Cardiac muscle cell (in vitro differentiated cells and primary cell): ENCODE results near the gene UBE2L6. TPM values are rescaled to one million over a fixed set of nuclear protein-coding genes. Genes with fewer than 3 reads are reported as not detected.

Experiments used
- DNase-seq, 2 donors: peaks; one replicate each; pipeline versions ENCODE4 v3.0.0 to v3.0.0-alpha.2; 2010 to 2017; ENCODE audit warnings: low read depth in 1 of 2, low spot score in 1 of 2
- H3K27ac ChIP-seq: fragments of 200-600 bp; sonication (generic); 2 replicates; pipeline ENCODE4 v1.5.1; 2016
- H3K27me3 ChIP-seq: fragments of 200-600 bp; sonication (generic); 2 replicates; pipeline ENCODE4 v1.6.0; 2016; ENCODE audit warnings: control low read depth
- H3K36me3 ChIP-seq: fragments of 200-600 bp; sonication (generic); 2 replicates; pipeline ENCODE4 v1.5.1; 2016; ENCODE audit warnings: control low read depth
- H3K4me1 ChIP-seq: fragments of 200-600 bp; sonication (generic); 2 replicates; pipeline ENCODE4 v1.8.1; 2017; ENCODE audit warnings: low read depth, mild to moderate bottlenecking, mixed run types
- H3K4me3 ChIP-seq: fragments of 200-600 bp; sonication (generic); 2 replicates; pipeline ENCODE4 v1.5.1; 2016; ENCODE audit warnings: mild to moderate bottlenecking
- H3K9me3 ChIP-seq: fragments of 200-600 bp; sonication (generic); 2 replicates; pipeline ENCODE4 v1.5.1; 2017; ENCODE audit warnings: low read depth, mild to moderate bottlenecking, control low read depth
- polyA plus RNA-seq: library from polyadenylated mRNA; unstranded; fragments of >200 nt; fragmentation: Nextera tagmentation; extraction: Ambion mirVana; gene quantifications from 2 replicates; pipeline ENCODE4 v1.2.1, GENCODE V29; 2016
- total RNA-seq: library from RNA; depleted of rRNA; stranded (reverse); fragments of >200 nt; gene quantifications from 2 replicates; pipeline ENCODE4 v1.2.3, GENCODE V29; 2016
- TF ChIP-seq, protein P1 (sequence below): IDR thresholded peaks from 2 replicates; pipeline ENCODE4 v1.5.1; 2012; ENCODE audit warnings: low read depth, mild to moderate bottlenecking, low read length

Gene UBE2L6
- total and polyA plus RNA-seq, 2 experiments from 2014 or later, result 129 to 158 TPM

GRCh38 chr11:57546869-57547475, 20.5 kb downstream of the UBE2L6 start:
- Histone ChIP-seq H3K4me3 (no peak overlapping the region), H3K27me3 (no peaks in the 10 kb centered on the region), H3K9me3 (no peaks in the 10 kb centered on the region), H3K4me1 (no peaks in the 10 kb centered on the region), H3K27ac (peak overlapping the region; percentile 15), H3K36me3 (peaks cover 6% of the 10 kb centered on the region)
- TF ChIP-seq, protein P1, sequence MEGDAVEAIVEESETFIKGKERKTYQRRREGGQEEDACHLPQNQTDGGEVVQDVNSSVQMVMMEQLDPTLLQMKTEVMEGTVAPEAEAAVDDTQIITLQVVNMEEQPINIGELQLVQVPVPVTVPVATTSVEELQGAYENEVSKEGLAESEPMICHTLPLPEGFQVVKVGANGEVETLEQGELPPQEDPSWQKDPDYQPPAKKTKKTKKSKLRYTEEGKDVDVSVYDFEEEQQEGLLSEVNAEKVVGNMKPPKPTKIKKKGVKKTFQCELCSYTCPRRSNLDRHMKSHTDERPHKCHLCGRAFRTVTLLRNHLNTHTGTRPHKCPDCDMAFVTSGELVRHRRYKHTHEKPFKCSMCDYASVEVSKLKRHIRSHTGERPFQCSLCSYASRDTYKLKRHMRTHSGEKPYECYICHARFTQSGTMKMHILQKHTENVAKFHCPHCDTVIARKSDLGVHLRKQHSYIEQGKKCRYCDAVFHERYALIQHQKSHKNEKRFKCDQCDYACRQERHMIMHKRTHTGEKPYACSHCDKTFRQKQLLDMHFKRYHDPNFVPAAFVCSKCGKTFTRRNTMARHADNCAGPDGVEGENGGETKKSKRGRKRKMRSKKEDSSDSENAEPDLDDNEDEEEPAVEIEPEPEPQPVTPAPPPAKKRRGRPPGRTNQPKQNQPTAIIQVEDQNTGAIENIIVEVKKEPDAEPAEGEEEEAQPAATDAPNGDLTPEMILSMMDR, result peak; percentile 19
- peak in 1 of 2 donors; percentile 42 for DNase-seq

GRCh38 chr11:57546451-57546850, 21.0 kb downstream of the UBE2L6 start:
- no peak for DNase-seq
- H3K36me3 ChIP-seq, result peaks cover 2% of the 10 kb centered on the region
- no peaks in the 10 kb centered on the region for H3K4me1 ChIP-seq
- H3K4me3 ChIP-seq, result no peak overlapping the region
- TF ChIP-seq, protein P1, result no peak
- H3K27ac ChIP-seq, result no peak overlapping the region
- H3K9me3 ChIP-seq, result no peaks in the 10 kb centered on the region
- H3K27me3 ChIP-seq, result no peaks in the 10 kb centered on the region

- Histone ChIP-seq H3K36me3 (peaks cover 2% of the 10 kb centered on the region), H3K27ac (no peak overlapping the region), H3K4me1 (no peaks in the 10 kb centered on the region), H3K9me3 (no peaks in the 10 kb centered on the region), H3K4me3 (no peak overlapping the region), H3K27me3 (no peaks in the 10 kb centered on the region)
- DNase-seq, result no peak
- TF ChIP-seq, protein P1, result no peak
Observed at GRCh38 chr11:57545883-57546282, 21.6 kb downstream of the UBE2L6 start.

GRCh38 chr11:57544566-57544965, 22.9 kb downstream of the UBE2L6 start:
- H3K4me3 ChIP-seq, result no peak overlapping the region
- no peak overlapping the region for H3K27ac ChIP-seq
- TF ChIP-seq, protein P1, result no peak
- peaks cover 2% of the 10 kb centered on the region for H3K36me3 ChIP-seq
- H3K9me3 ChIP-seq, result no peaks in the 10 kb centered on the region
- no peaks in the 10 kb centered on the region for H3K4me1 ChIP-seq
- DNase-seq, result no peak
- H3K27me3 ChIP-seq, result no peaks in the 10 kb centered on the region

DNA sequence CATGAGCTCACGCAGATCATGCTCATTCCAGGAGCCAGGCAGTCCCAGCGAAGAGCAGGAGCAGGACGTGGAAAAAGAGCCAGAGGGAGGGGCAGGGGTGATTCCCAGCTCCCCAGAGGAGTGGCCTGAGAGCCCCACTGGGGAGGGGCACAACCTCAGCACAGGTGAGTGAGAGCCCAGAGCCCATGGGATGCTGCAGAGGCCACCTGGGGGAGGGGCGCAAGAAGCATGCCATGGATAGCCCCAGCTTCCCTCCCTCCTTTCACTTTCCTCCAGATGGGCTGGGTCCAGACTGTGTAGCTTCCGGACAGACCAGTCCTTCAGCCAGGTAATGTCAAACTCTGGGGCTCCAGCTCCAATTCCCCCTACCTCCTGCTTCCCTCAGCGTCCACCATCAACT, 23.9 kb downstream of the UBE2L6 start:
- TF ChIP-seq, protein P1, result no peak
- no peak overlapping the region for H3K27ac ChIP-seq
- H3K27me3 ChIP-seq, result no peaks in the 10 kb centered on the region
- H3K36me3 ChIP-seq, result no peaks in the 10 kb centered on the region
- DNase-seq, result no peak
- no peak overlapping the region for H3K4me3 ChIP-seq
- no peaks in the 10 kb centered on the region for H3K9me3 ChIP-seq
- no peaks in the 10 kb centered on the region for H3K4me1 ChIP-seq

DNA sequence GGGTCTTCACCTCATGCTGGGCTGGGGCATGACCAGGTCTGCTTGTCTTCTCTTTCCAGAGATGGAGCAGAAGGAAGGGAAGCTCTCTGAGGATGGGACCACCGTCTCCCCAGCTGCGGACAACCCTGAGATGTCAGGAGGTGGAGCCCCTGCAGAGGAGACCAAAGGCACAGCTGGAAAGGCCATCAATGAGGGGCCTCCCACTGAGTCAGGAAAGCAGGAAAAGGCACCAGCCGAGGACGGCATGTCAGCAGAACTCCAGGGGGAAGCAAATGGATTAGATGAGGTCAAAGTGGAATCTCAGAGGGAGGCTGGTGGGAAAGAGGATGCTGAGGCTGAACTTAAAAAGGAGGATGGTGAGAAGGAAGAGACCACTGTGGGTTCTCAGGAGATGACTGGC, 24.9 kb downstream of the UBE2L6 start:
- Histone ChIP-seq H3K4me1 (no peaks in the 10 kb centered on the region), H3K4me3 (no peak overlapping the region), H3K27me3 (no peaks in the 10 kb centered on the region), H3K27ac (no peak overlapping the region), H3K36me3 (no peaks in the 10 kb centered on the region), H3K9me3 (no peaks in the 10 kb centered on the region)
- no peak for DNase-seq
- TF ChIP-seq, protein P1, result no peak
